ENCODE data around the gene IL4.
"Not testable (repeated sequence)": the region's sequence is repeated elsewhere in the genome, so short reads cannot be mapped to it uniquely, and the experiment has no call there.

IL4 gene

GRCh38 chr5:132673939-132674630, at the start of gene IL4:
Gene IL4 (plus strand): TSS chr5:132673989. CDS start chr5:132674051, 62 bp downstream.
- no peak for TF ChIP-seq TCF4 (CRISPR knock-in tag; IDR thresholded peaks at IDR 0.05; ENCODE audit: borderline replicate concordance)
- ATAC-seq = peak; percentile 4

GRCh38 chr5:132627470-132627869, 46.3 kb upstream of the IL4 start:
- TF ChIP-seq TOX (CRISPR knock-in tag; IDR thresholded peaks at IDR 0.05; ENCODE audit: borderline replicate concordance) = no peak
- ATAC-seq = no peak

- ATAC-seq = no peak
- no peak for TF ChIP-seq CSDC2 (CRISPR knock-in tag; IDR thresholded peaks at IDR 0.05)
- TF ChIP-seq ZNF565 (CRISPR knock-in tag; conservative IDR thresholded peaks at IDR 0.05; ENCODE audit: low read depth) = no peak
- TF ChIP-seq PPARA (CRISPR knock-in tag; IDR thresholded peaks at IDR 0.05; ENCODE audit: borderline replicate concordance) = no peak
- no peak for TF ChIP-seq ARNTL (CRISPR knock-in tag; IDR thresholded peaks at IDR 0.05; ENCODE audit: borderline replicate concordance, low read depth)
- no peak for TF ChIP-seq POU6F1 (CRISPR knock-in tag; IDR thresholded peaks at IDR 0.05; ENCODE audit: borderline replicate concordance, low read depth)
- no peak for TF ChIP-seq TSHZ2 (CRISPR knock-in tag; IDR thresholded peaks at IDR 0.05)
- TF ChIP-seq ZC3H10 (CRISPR knock-in tag; IDR thresholded peaks at IDR 0.05) = no peak
- no peak for TF ChIP-seq CSRNP3 (CRISPR knock-in tag; IDR thresholded peaks at IDR 0.05)
- TF ChIP-seq ZNF70 (CRISPR knock-in tag; IDR thresholded peaks at IDR 0.05) = no peak
- no peak for TF ChIP-seq ESRRG (CRISPR knock-in tag; IDR thresholded peaks at IDR 0.05)
- TF ChIP-seq SNAI2 (CRISPR knock-in tag; IDR thresholded peaks at IDR 0.05) = no peak
These were observed 45.0 kb upstream of the IL4 start for GRCh38 chr5:132628814-132629213.

- no peak for ATAC-seq
- TF ChIP-seq ESRRG (CRISPR knock-in tag; IDR thresholded peaks at IDR 0.05) = no peak
- TF ChIP-seq ZNF70 (CRISPR knock-in tag; IDR thresholded peaks at IDR 0.05) = no peak
- TF ChIP-seq CREB5 (CRISPR knock-in tag; IDR thresholded peaks at IDR 0.05; ENCODE audit: low read depth) = no peak
These were observed 44.4 kb upstream of the IL4 start for GRCh38 chr5:132629230-132629944.

- not testable (repeated sequence) for ATAC-seq
These were observed 40.2 kb upstream of the IL4 start for GRCh38 chr5:132633587-132633986.

GRCh38 chr5:132635873-132636272, 37.9 kb upstream of the IL4 start:
- ATAC-seq = no peak
- TF ChIP-seq TOX (CRISPR knock-in tag; IDR thresholded peaks at IDR 0.05; ENCODE audit: borderline replicate concordance) (no peak), PPARA (CRISPR knock-in tag; IDR thresholded peaks at IDR 0.05; ENCODE audit: borderline replicate concordance) (no peak), CSRNP3 (CRISPR knock-in tag; IDR thresholded peaks at IDR 0.05) (no peak), ZNF565 (CRISPR knock-in tag; conservative IDR thresholded peaks at IDR 0.05; ENCODE audit: low read depth) (no peak), ZNF8 (CRISPR knock-in tag; IDR thresholded peaks at IDR 0.05) (no peak), ZFP3 (CRISPR knock-in tag; IDR thresholded peaks at IDR 0.05) (no peak), ARNTL (CRISPR knock-in tag; IDR thresholded peaks at IDR 0.05; ENCODE audit: borderline replicate concordance, low read depth) (no peak), GLIS3 (CRISPR knock-in tag; IDR thresholded peaks at IDR 0.05) (no peak), ISL1 (CRISPR knock-in tag; IDR thresholded peaks at IDR 0.05) (no peak), OSR1 (CRISPR knock-in tag; IDR thresholded peaks at IDR 0.05) (no peak)
